ENCODE measurements around the gene NSD2. TPM values are rescaled to one million over a fixed set of nuclear protein-coding genes. Genes with fewer than 3 reads are reported as not detected.

NSD2 gene
- total and polyA plus RNA-seq, 4 donors = 5.1 to 71.5 (median 11.6) TPM

DNA sequence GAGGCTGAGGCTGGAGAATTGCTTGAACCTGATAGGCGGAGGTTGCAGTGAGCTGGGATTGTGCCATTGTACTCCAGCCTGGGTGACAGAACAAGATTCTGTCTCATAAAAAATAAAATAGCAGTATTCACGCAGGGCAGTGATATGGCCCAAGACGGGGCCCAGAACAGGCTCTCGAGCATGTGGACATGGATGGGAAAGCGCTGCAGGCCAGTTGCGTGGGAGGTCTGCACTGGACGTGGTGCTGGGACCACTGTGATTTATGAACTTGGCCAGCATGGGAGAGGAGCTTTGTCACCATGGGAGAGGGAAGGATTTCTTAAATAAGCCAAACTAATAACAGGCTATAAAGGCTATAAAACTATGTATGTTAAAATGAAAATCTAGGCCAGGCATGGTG lies 51.6 kb downstream of the NSD2 start:
- no peak for DNase-seq (ENCODE audit: low spot score)
- no peaks in the 10 kb centered on the region for H3K4me1 ChIP-seq (ENCODE audit: control insufficient read depth in 4 of 4, insufficient read depth in 4 of 4, low read length in 3 of 4)
- no peak overlapping the region for H3K9ac ChIP-seq (ENCODE audit: low read depth in 1 of 2, low read length in 2 of 2)
- WGBS = 97% methylated on average over 7 of the region's 7 CpGs
- TF ChIP-seq, protein P1, sequence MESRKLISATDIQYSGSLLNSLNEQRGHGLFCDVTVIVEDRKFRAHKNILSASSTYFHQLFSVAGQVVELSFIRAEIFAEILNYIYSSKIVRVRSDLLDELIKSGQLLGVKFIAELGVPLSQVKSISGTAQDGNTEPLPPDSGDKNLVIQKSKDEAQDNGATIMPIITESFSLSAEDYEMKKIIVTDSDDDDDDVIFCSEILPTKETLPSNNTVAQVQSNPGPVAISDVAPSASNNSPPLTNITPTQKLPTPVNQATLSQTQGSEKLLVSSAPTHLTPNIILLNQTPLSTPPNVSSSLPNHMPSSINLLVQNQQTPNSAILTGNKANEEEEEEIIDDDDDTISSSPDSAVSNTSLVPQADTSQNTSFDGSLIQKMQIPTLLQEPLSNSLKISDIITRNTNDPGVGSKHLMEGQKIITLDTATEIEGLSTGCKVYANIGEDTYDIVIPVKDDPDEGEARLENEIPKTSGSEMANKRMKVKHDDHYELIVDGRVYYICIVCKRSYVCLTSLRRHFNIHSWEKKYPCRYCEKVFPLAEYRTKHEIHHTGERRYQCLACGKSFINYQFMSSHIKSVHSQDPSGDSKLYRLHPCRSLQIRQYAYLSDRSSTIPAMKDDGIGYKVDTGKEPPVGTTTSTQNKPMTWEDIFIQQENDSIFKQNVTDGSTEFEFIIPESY (IDR thresholded peaks at IDR 0.05) = no peak
- H3K4me3 ChIP-seq (ENCODE audit: low read depth in 1 of 3, low read length in 3 of 3) = no peak overlapping the region
- peaks cover 4 to 19% (median 13%) of the 10 kb centered on the region in 4 donors for H3K36me3 ChIP-seq (ENCODE audit: control insufficient read depth in 4 of 4, insufficient read depth in 3 of 4, low read depth in 1 of 4, low read length in 3 of 4)
- H3K27me3 ChIP-seq (ENCODE audit: control insufficient read depth in 4 of 4, insufficient read depth in 4 of 4, low read length in 3 of 4) = no peaks in the 10 kb centered on the region
- no peak overlapping the region for H3K27ac ChIP-seq (ENCODE audit: low read depth in 1 of 2, low read length in 2 of 2)
- no peaks in the 10 kb centered on the region for H3K9me3 ChIP-seq (ENCODE audit: control insufficient read depth in 4 of 4, low read length in 3 of 4)

DNA sequence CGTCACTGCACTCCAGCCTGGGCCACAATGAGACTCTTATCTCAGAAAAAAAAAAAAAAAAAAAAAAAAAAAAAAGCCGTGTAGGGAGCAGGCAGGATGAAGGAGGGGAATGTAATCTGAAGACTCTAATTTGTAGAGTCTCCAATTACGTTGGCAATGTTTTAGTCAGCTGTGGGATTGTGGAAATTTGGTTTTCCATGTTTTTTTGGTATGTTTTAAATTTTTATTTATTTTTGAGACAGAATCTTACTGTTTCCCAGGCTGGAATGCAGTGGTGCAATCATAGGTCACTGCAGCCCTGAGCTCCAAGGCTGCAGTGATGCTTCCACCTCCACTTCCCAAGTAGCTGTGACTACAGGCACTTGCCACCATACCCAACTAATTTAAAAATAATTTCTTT lies 56.5 kb downstream of the NSD2 start:
- no peak for DNase-seq (ENCODE audit: low spot score)
- Histone ChIP-seq H3K4me1 (ENCODE audit: control insufficient read depth in 4 of 4, insufficient read depth in 4 of 4, low read length in 3 of 4) (no peaks in the 10 kb centered on the region), H3K9me3 (ENCODE audit: control insufficient read depth in 4 of 4, low read length in 3 of 4) (no peaks in the 10 kb centered on the region), H3K9ac (ENCODE audit: low read depth in 1 of 2, low read length in 2 of 2) (no peak overlapping the region), H3K27me3 (ENCODE audit: control insufficient read depth in 4 of 4, insufficient read depth in 4 of 4, low read length in 3 of 4) (no peaks in the 10 kb centered on the region), H3K36me3 (ENCODE audit: control insufficient read depth in 4 of 4, insufficient read depth in 3 of 4, low read depth in 1 of 4, low read length in 3 of 4) (peaks cover 2 to 16% (median 4%) of the 10 kb centered on the region in 4 donors), H3K4me3 (ENCODE audit: low read depth in 1 of 3, low read length in 3 of 3) (no peak overlapping the region), H3K27ac (ENCODE audit: low read depth in 1 of 2, low read length in 2 of 2) (no peak overlapping the region)
- TF ChIP-seq TAF1 (conservative IDR thresholded peaks at IDR 0.05) (no peak), NR2F2 (IDR thresholded peaks at IDR 0.05) (no peak), HNF4A (conservative IDR thresholded peaks at IDR 0.05) (no peak), RAD21 (IDR thresholded peaks at IDR 0.05) (no peak), FOXA2 (IDR thresholded peaks at IDR 0.05) (no peak), HNF4G (IDR thresholded peaks at IDR 0.05) (no peak), REST (IDR thresholded peaks at IDR 0.05) (no peak), FOXA1 (IDR thresholded peaks at IDR 0.05) (no peak)
- 88% methylated on average over 3 of the region's 3 CpGs for WGBS

GRCh38 chr4:1928356-1929239 lies 57.4 kb downstream of the NSD2 start:
- DNase-seq (ENCODE audit: low spot score) = no peak
- Histone ChIP-seq H3K9me3 (ENCODE audit: control insufficient read depth in 4 of 4, low read length in 3 of 4) (no peaks in the 10 kb centered on the region), H3K9ac (ENCODE audit: low read depth in 1 of 2, low read length in 2 of 2) (no peak overlapping the region), H3K27ac (ENCODE audit: low read depth in 1 of 2, low read length in 2 of 2) (no peak overlapping the region), H3K27me3 (ENCODE audit: control insufficient read depth in 4 of 4, insufficient read depth in 4 of 4, low read length in 3 of 4) (no peaks in the 10 kb centered on the region), H3K4me1 (ENCODE audit: control insufficient read depth in 4 of 4, insufficient read depth in 4 of 4, low read length in 3 of 4) (no peaks in the 10 kb centered on the region), H3K4me3 (ENCODE audit: low read depth in 1 of 3, low read length in 3 of 3) (no peak overlapping the region), H3K36me3 (ENCODE audit: control insufficient read depth in 4 of 4, insufficient read depth in 3 of 4, low read depth in 1 of 4, low read length in 3 of 4) (peaks cover 2 to 13% (median 4%) of the 10 kb centered on the region in 4 donors)
- WGBS = 89% methylated on average over 13 of the region's 13 CpGs
- TF ChIP-seq YY1 (IDR thresholded peaks at IDR 0.05) (no peak), FOXA2 (IDR thresholded peaks at IDR 0.05) (no peak), EGR1 (IDR thresholded peaks at IDR 0.05; ENCODE audit: low read depth in 2 of 2) (no peak), HNF4G (IDR thresholded peaks at IDR 0.05) (no peak), RXRA (IDR thresholded peaks at IDR 0.05) (no peak), TAF1 (conservative IDR thresholded peaks at IDR 0.05) (no peak), MAX (IDR thresholded peaks at IDR 0.05) (no peak), FOXA1 (IDR thresholded peaks at IDR 0.05) (no peak), SP1 (IDR thresholded peaks at IDR 0.05) (no peak), ATF3 (IDR thresholded peaks at IDR 0.05) (no peak), NR2F2 (IDR thresholded peaks at IDR 0.05) (no peak), RAD21 (IDR thresholded peaks at IDR 0.05) (no peak)
- TF ChIP-seq, protein P2, sequence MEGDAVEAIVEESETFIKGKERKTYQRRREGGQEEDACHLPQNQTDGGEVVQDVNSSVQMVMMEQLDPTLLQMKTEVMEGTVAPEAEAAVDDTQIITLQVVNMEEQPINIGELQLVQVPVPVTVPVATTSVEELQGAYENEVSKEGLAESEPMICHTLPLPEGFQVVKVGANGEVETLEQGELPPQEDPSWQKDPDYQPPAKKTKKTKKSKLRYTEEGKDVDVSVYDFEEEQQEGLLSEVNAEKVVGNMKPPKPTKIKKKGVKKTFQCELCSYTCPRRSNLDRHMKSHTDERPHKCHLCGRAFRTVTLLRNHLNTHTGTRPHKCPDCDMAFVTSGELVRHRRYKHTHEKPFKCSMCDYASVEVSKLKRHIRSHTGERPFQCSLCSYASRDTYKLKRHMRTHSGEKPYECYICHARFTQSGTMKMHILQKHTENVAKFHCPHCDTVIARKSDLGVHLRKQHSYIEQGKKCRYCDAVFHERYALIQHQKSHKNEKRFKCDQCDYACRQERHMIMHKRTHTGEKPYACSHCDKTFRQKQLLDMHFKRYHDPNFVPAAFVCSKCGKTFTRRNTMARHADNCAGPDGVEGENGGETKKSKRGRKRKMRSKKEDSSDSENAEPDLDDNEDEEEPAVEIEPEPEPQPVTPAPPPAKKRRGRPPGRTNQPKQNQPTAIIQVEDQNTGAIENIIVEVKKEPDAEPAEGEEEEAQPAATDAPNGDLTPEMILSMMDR (IDR thresholded peaks at IDR 0.05; ENCODE audit: low read depth, low read length, missing input control) = no peak
- TF ChIP-seq, protein P1 (IDR thresholded peaks at IDR 0.05) = no peak

Data from liver (tissue), 9 donors.